GM19372 (cell line): ENCODE data around the gene USP36.

Experiments used
- ATAC-seq: cut with Tn5 transposase; IDR thresholded peaks from one replicate; pipeline ENCODE4 v1.9.1; 2021; ENCODE audit warnings: mild to moderate bottlenecking, low read depth, moderate library complexity; ENCODE audit not compliant: unreplicated experiment

Gene USP36

DNA sequence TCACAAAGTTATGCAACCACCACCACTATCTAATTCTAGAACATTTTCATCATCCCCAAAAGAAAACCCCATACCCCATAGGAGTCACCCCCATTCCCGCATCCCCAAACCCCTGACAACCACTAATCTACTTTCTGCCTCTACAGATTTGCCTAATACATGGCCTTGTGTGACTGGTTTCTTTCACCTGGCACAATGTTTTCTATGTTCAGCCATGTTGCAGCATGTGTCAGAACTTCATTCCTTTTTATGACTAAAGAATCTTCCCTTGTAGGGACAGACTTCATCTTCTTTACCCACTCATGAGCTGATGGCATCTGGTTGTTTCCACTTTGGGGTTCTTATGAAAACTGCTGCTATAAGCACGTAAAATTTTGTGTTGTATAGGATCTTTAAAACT lies 93.1 kb downstream of the USP36 start:
- no peak for ATAC-seq

DNA sequence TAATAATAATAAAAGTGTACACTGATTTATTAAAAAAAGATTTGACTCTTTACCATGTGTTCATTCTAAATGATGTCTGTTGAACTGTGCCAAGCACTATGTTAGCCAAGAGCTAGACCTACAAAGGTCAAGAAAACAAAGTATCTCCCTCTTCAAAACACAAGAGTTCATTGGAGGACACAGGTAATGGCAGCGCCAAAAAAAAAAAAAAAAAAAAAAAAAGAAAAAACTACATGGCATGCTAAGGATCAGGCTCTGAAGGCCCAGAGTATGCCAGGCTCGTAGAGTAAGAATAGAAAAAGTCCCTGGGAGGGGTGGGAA lies 93.7 kb downstream of the USP36 start:
- no peak for ATAC-seq

DNA sequence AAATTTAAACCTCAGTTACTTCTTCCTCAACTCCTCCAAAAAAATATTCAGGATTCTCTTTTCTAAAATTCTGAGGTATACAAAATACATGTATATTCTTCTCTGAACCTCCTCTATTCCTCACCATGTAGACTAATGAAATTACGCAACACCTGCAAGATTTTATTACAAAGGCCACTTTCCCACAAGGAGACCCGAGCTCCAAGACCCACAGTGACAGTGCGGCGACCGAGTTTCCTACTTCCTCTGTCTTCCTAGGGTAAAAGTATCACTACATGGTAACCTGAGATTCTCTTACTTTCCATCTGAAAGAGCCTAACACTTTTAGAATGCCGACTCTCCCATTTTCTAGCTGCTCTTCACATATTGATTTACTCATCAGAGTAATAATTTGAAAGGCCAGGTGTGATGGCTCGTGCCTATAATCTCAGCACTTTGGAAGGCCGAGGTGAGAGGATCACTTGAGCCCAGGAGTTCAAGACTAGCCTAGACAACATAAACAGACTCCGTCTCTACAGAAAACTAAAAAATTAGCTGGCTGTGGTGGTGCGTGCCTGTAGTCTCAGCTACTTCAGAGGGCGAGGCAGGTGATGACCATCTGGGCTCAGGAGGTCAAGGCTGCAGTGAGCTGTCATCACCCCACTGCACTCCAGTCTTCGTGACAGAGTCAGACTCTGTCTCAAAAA lies 94.2 kb downstream of the USP36 start:
- no peak for ATAC-seq
